ENCODE results near the gene RINT1. TPM values are rescaled to one million over a fixed set of nuclear protein-coding genes. Genes with fewer than 3 reads are reported as not detected.
"Not testable (repeated sequence)": the region's sequence is repeated elsewhere in the genome, so short reads cannot be mapped to it uniquely, and the experiment has no call there.

The RINT1 gene
- total RNA-seq, 2 donors from 2014 or later, result 12.6 to 17.4 TPM

DNA sequence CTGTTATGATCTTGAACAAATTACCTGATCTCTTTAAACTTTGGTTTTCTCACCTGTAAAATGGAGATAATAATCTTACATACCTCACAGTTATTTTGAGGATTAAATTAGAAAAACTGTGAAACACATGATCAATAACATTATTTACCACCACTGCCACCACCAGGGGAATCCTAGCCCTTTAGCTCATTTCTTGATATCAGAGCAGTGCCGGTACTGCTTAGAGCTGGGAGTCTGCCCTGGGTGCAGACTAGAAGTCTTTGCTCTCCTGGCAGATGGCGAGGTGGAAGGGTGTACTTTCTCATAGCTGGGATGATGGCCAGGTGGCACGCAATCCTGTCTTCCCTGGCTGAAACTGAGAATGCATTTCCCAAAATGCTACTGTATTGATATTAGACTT, 62.0 kb downstream of the RINT1 start:
- no peak for TF ChIP-seq POLR2A (IDR thresholded peaks at IDR 0.05)
- no peak for TF ChIP-seq CTCF (IDR thresholded peaks at IDR 0.05)
- no peak for TF ChIP-seq POLR2AphosphoS5 (IDR thresholded peaks at IDR 0.05)
- 12% methylated on average over 3 of the region's 3 CpGs for WGBS
- peak; percentile 28 for DNase-seq (ENCODE audit: low spot score)
- no peaks in the 10 kb centered on the region for H3K27me3 ChIP-seq (replicated peaks; ENCODE audit: insufficient read depth)
- H3K4me1 ChIP-seq (replicated peaks), result no peaks in the 10 kb centered on the region
- no peaks in the 10 kb centered on the region for H3K36me3 ChIP-seq
- no peak overlapping the region for H3K4me3 ChIP-seq
- H3K9me3 ChIP-seq, result no peaks in the 10 kb centered on the region
- no peak overlapping the region for H3K27ac ChIP-seq
- intact Hi-C loops (cut with DNase I), result no loop called here

DNA sequence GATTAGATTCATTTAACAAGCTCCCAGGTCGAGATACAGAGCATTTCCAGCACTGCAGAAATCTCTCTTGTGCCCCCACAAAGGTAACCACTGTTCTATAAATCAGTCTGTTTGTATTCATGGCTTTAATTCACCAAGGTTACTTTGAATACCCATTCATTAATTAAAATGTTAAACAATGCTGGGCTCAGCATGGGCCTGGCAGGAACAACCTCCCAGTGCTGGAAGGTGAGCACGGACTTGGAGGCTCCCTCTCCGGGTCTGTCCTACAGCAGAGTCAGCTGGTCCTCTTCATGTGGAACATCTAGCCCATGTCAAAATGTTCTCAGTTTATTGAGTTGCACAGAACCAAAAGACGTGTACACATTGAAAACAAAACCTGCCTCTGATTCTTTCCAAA, 64.9 kb downstream of the RINT1 start:
- H3K9me3 ChIP-seq, result no peaks in the 10 kb centered on the region
- TF ChIP-seq POLR2AphosphoS5 (IDR thresholded peaks at IDR 0.05), result no peak
- TF ChIP-seq POLR2A (IDR thresholded peaks at IDR 0.05), result no peak

GRCh38 chr7:105599080-105599479, 67.1 kb downstream of the RINT1 start:
- intact Hi-C loops (cut with DNase I); H3K36me3 ChIP-seq; H3K4me3 ChIP-seq; H3K9me3 ChIP-seq; H3K27ac ChIP-seq; H3K27me3 ChIP-seq (replicated peaks; ENCODE audit: insufficient read depth); H3K4me1 ChIP-seq (replicated peaks); DNase-seq (ENCODE audit: low spot score): not testable (repeated sequence)
- WGBS, result 94% methylated on average over 8 of the region's 8 CpGs

More for the DNA sequence above, 64.9 kb downstream of the RINT1 start:
- H3K27ac ChIP-seq, result no peak overlapping the region
- H3K36me3 ChIP-seq, result no peaks in the 10 kb centered on the region
- no peaks in the 10 kb centered on the region for H3K27me3 ChIP-seq (replicated peaks; ENCODE audit: insufficient read depth)
- H3K4me3 ChIP-seq, result no peak overlapping the region
- H3K4me1 ChIP-seq (replicated peaks), result no peaks in the 10 kb centered on the region
- 36% methylated on average over 4 of the region's 4 CpGs for WGBS
- no peak for DNase-seq (ENCODE audit: low spot score)
- intact Hi-C loops (cut with DNase I), result no loop called here

GRCh38 chr7:105599551-105599950, 67.5 kb downstream of the RINT1 start:
- intact Hi-C loops (cut with DNase I), result no loop called here
- 79% methylated on average over 3 of the region's 3 CpGs for WGBS
- TF ChIP-seq POLR2A (IDR thresholded peaks at IDR 0.05) (no peak), POLR2AphosphoS5 (IDR thresholded peaks at IDR 0.05) (no peak), CTCF (IDR thresholded peaks at IDR 0.05) (no peak)
- Histone ChIP-seq H3K9me3 (no peaks in the 10 kb centered on the region), H3K36me3 (no peaks in the 10 kb centered on the region), H3K4me3 (no peak overlapping the region), H3K27me3 (replicated peaks; ENCODE audit: insufficient read depth) (no peaks in the 10 kb centered on the region), H3K27ac (no peak overlapping the region), H3K4me1 (replicated peaks) (no peaks in the 10 kb centered on the region)
- DNase-seq (ENCODE audit: low spot score), result no peak

GRCh38 chr7:105600720-105601550, 68.9 kb downstream of the RINT1 start:
- WGBS, result 80% methylated on average over 14 of the region's 14 CpGs
- intact Hi-C loops (cut with DNase I), result no loop called here

More at GRCh38 chr7:105600720-105601550, 68.9 kb downstream of the RINT1 start:
- no peaks in the 10 kb centered on the region for H3K9me3 ChIP-seq
- no peaks in the 10 kb centered on the region for H3K4me1 ChIP-seq (replicated peaks)
- no peak overlapping the region for H3K27ac ChIP-seq
- no peaks in the 10 kb centered on the region for H3K36me3 ChIP-seq
- no peak for DNase-seq (ENCODE audit: low spot score)
- no peak overlapping the region for H3K4me3 ChIP-seq
- no peak for TF ChIP-seq POLR2A (IDR thresholded peaks at IDR 0.05)
- no peak for TF ChIP-seq POLR2AphosphoS5 (IDR thresholded peaks at IDR 0.05)
- no peak for TF ChIP-seq CTCF (IDR thresholded peaks at IDR 0.05)
- no peaks in the 10 kb centered on the region for H3K27me3 ChIP-seq (replicated peaks; ENCODE audit: insufficient read depth)
